Activated T-cell treated with anti-CD3 and anti-CD28 coated beads for 24 hours (primary cell): ENCODE data around the gene HOXB6.

Source experiments
- DNase-seq: peaks from one replicate; pipeline ENCODE4 v3.0.0-alpha.2; 2020; ENCODE audit warnings: low read depth

The HOXB6 gene

GRCh38 chr17:48634493-48635208 lies 29.9 kb upstream of the HOXB6 start:
- DNase-seq, result no peak

- DNase-seq, result no peak
Observed at GRCh38 chr17:48633266-48633677, 28.5 kb upstream of the HOXB6 start.

- DNase-seq, result no peak
Observed at GRCh38 chr17:48632579-48633265, 27.9 kb upstream of the HOXB6 start.

GRCh38 chr17:48631693-48632578 lies 27.1 kb upstream of the HOXB6 start:
- no peak for DNase-seq

GRCh38 chr17:48630925-48631692 lies 26.3 kb upstream of the HOXB6 start:
- DNase-seq, result no peak

- no peak for DNase-seq
Observed at GRCh38 chr17:48630009-48630924, 25.5 kb upstream of the HOXB6 start.

- DNase-seq, result no peak
Observed at GRCh38 chr17:48629411-48629759, 24.6 kb upstream of the HOXB6 start.

- DNase-seq, result no peak
Observed at GRCh38 chr17:48628649-48629410, 24.0 kb upstream of the HOXB6 start.

- no peak for DNase-seq
Observed at GRCh38 chr17:48627623-48628521, 23.1 kb upstream of the HOXB6 start.

GRCh38 chr17:48627118-48627597 lies 22.4 kb upstream of the HOXB6 start:
- no peak for DNase-seq

- no peak for DNase-seq
Observed at GRCh38 chr17:48626245-48627117, 21.7 kb upstream of the HOXB6 start, which contains the start of gene HOXB9. Gene HOXB9, minus strand, starts transcription at chr17:48626358. Its CDS starts 89 bp downstream, at chr17:48626269.

GRCh38 chr17:48625495-48626244 lies 20.9 kb upstream of the HOXB6 start:
- no peak for DNase-seq

- no peak for DNase-seq
Observed at GRCh38 chr17:48624544-48625494, 20.0 kb upstream of the HOXB6 start.

- no peak for DNase-seq
Observed at GRCh38 chr17:48624118-48624517, 19.3 kb upstream of the HOXB6 start.

- DNase-seq, result no peak
Observed at GRCh38 chr17:48623583-48623982, 18.8 kb upstream of the HOXB6 start.

GRCh38 chr17:48622857-48623256 lies 18.1 kb upstream of the HOXB6 start:
- no peak for DNase-seq
